ENCODE data around the gene COLEC12. TPM values are rescaled to one million over a fixed set of nuclear protein-coding genes. Genes with fewer than 3 reads are reported as not detected.

COLEC12 gene
- total and polyA plus RNA-seq, 2 donors (not counting 3 experiments of a cell fraction or from before 2014, with no cell fraction given), result 8.0 to 17.1 TPM

GRCh38 chr18:267688-268552 lies 232.6 kb downstream of the COLEC12 start, which contains the start of gene THOC1:
Gene THOC1 (minus strand): TSS chr18:268047. CDS start chr18:268019, 28 bp downstream.
- DNase-seq (ENCODE audit: low read depth, low spot score) (peak; percentile 93), FAIRE-seq (peak; percentile 85)
- Histone ChIP-seq H2AFZ (ENCODE audit: low read depth, low read length) (peak within 1 kb of the TSS; percentile 97), H3K27ac (ENCODE audit: insufficient read depth, low read depth, low read length) (peak within 1 kb of the TSS; percentile 97), H3K9ac (replicated peaks; ENCODE audit: extremely low read depth, insufficient read depth, low read length) (peak within 1 kb of the TSS; percentile 99), H3K36me3 (ENCODE audit: control insufficient read depth in 2 of 2, extremely low read depth in 1 of 2, insufficient read depth in 2 of 2, low read length in 2 of 2) (peaks cover 4 to 5% of the 10 kb centered on the region in 2 experiments), H3K27me3 (ENCODE audit: control insufficient read depth in 2 of 2, insufficient read depth in 2 of 2, low read length in 2 of 2) (no peaks in the 10 kb centered on the region), H3K79me2 (ENCODE audit: control insufficient read depth, insufficient read depth, low read length) (peaks cover 21% of the 10 kb centered on the region), H3K9me1 (replicated peaks; ENCODE audit: control insufficient read depth, extremely low read depth, insufficient read depth, low read length) (no peaks in the 10 kb centered on the region), H3K4me3 (replicated peaks in 1 of 3; ENCODE audit: insufficient read depth in 1 of 3, low read depth in 1 of 3, low read length in 3 of 3) (peak within 1 kb of the TSS; percentile 71 to 92 (median 83)), H4K20me1 (replicated peaks; ENCODE audit: control insufficient read depth, extremely low read depth, insufficient read depth, low read length) (no peaks in the 10 kb centered on the region), H3K9me3 (replicated peaks; ENCODE audit: control insufficient read depth, insufficient read depth, low read length) (no peaks in the 10 kb centered on the region), H3K4me2 (ENCODE audit: insufficient read depth, low read length) (peak within 1 kb of the TSS; percentile 95), H3K4me1 (ENCODE audit: control insufficient read depth, extremely low read depth, insufficient read depth, low read length) (peaks cover 11% of the 10 kb centered on the region)
- CTCF ChIA-PET, result interaction anchor here (0.7 to 1.9 kb wide), 8 partner anchors 48 to 564 kb away, joined by 3 to 8 read pairs (median 3); partner anchors contain the start of genes ENOSF1 and TYMS
- dilution Hi-C loops (cut with MboI; ENCODE audit: extremely low pct_ligation_motif_present, low sequenced_read_pairs), result no loop called here
- TSS peak; percentile 83 for BruUV-seq (replicated peaks)
- no peak for TF ChIP-seq GATA2 (IDR thresholded peaks at IDR 0.05; ENCODE audit: insufficient read depth, insufficient read length, low read depth, low read length)
- peak; percentile 49 for TF ChIP-seq MAX (IDR thresholded peaks at IDR 0.05; ENCODE audit: insufficient read depth, insufficient read length)
- peak; percentile 9 for TF ChIP-seq FOS (IDR thresholded peaks at IDR 0.05; ENCODE audit: borderline replicate concordance, insufficient read depth, low read length)
- peak; percentile 97 for TF ChIP-seq POLR2AphosphoS5 (IDR thresholded peaks at IDR 0.05; ENCODE audit: insufficient read depth, low read depth, low read length)
- no peak for TF ChIP-seq CTCF (IDR thresholded peaks at IDR 0.05; ENCODE audit: extremely low read depth in 1 of 2, insufficient read depth in 1 of 2, low read depth in 1 of 2, low read length in 2 of 2)
- TF ChIP-seq JUN (IDR thresholded peaks at IDR 0.05; ENCODE audit: borderline replicate concordance, insufficient read depth, insufficient read length, low read depth), result no peak
- TF ChIP-seq MYC (IDR thresholded peaks at IDR 0.05; ENCODE audit: low read depth, low read length), result peak; percentile 61
- TF ChIP-seq POLR2A (IDR thresholded peaks at IDR 0.05; ENCODE audit: low read depth, low read length), result peak; percentile 92
- TF ChIP-seq EZH2 (IDR thresholded peaks at IDR 0.05; ENCODE audit: borderline replicate concordance, low read depth, low read length, severe bottlenecking), result no peak
- intact Hi-C loops (cut with micrococcal nuclease), result loop anchor here (1.0 to 5.0 kb wide), 3 partner anchors 110 to 348 kb away; partner anchors contain the start of gene USP14
- POLR2A ChIA-PET, result interaction anchor here (0.6 to 1.5 kb wide), 4 partner anchors 15 to 348 kb away, joined by 3 to 4 read pairs (median 3); no protein-coding TSS in a partner anchor
